IMR-90 (cell line): Measurements from ENCODE around the gene KCNV2.

Experiments used
- CTCF ChIP-seq: conservative IDR thresholded peaks from 2 replicates; pipeline ENCODE4 v1.5.1; 2012; ENCODE audit warnings: mild to moderate bottlenecking, low read depth, low read length, improper control_type of control experiment
- POLR2A ChIP-seq: IDR thresholded peaks from 2 replicates; pipeline ENCODE4 v1.6.1; 2012; ENCODE audit warnings: mild to moderate bottlenecking, low read depth, low read length
- RCOR1 ChIP-seq: IDR thresholded peaks from 2 replicates; pipeline ENCODE4 v1.6.1; 2012; ENCODE audit warnings: mild to moderate bottlenecking, low read length, improper control_type of control experiment; ENCODE audit not compliant: insufficient replicate concordance
- RFX5 ChIP-seq: IDR thresholded peaks from 2 replicates; pipeline ENCODE4 v1.8.0; 2012; ENCODE audit warnings: low read depth, mild to moderate bottlenecking, low read length, moderate library complexity

- TF ChIP-seq POLR2A (no peak), RCOR1 (no peak), CTCF (no peak), RFX5 (no peak)
Measured at GRCh38 chr9:2726650-2727340, 9.5 kb downstream of the KCNV2 start.
